Osteoblast (primary cell): ENCODE data around the gene ALCAM. TPM values are rescaled to one million over a fixed set of nuclear protein-coding genes. Genes with fewer than 3 reads are reported as not detected.
A peak's percentile ranks its signal among the peaks of the same experiment; 100 is the strongest.
"Not testable (repeated sequence)": the region's sequence is repeated elsewhere in the genome, so short reads cannot be mapped to it uniquely, and the experiment has no call there.

ENCODE experiments used
- DNase-seq: peaks from one replicate; pipeline ENCODE4 v3.0.0; 2011; ENCODE audit warnings: low spot score, mixed read lengths; ENCODE audit not compliant: insufficient read length; ENCODE audit errors: missing footprints
- H2AFZ ChIP-seq: 2 replicates; pipeline ENCODE4 v1.6.0; 2011; ENCODE audit warnings: mild to moderate bottlenecking, low read length
- H3K27ac ChIP-seq: 2 replicates; pipeline ENCODE4 v1.5.1; 2011; ENCODE audit warnings: mild to moderate bottlenecking, low read depth, low read length, moderate library complexity
- H3K27me3 ChIP-seq: 2 replicates; pipeline ENCODE4 v1.6.0; 2012; ENCODE audit warnings: mild to moderate bottlenecking, control low read depth, inconsistent platforms, low read length, moderate library complexity; ENCODE audit not compliant: insufficient read depth
- H3K36me3 ChIP-seq: 2 replicates; pipeline ENCODE4 v1.5.1; 2011; ENCODE audit warnings: mild to moderate bottlenecking, low read length, control low read depth, moderate library complexity; ENCODE audit not compliant: insufficient read depth
- H3K4me1 ChIP-seq: 2 replicates; pipeline ENCODE4 v1.5.1; 2011; ENCODE audit warnings: mild to moderate bottlenecking, low read length, control low read depth, moderate library complexity; ENCODE audit not compliant: insufficient read depth
- H3K4me2 ChIP-seq: 2 replicates; pipeline ENCODE4 v1.6.0; 2011; ENCODE audit warnings: mild to moderate bottlenecking, low read length; ENCODE audit not compliant: insufficient read depth
- H3K4me3 ChIP-seq: fragments of 200-600 bp; sonication (generic); 3 replicates; pipeline ENCODE4 v1.5.1; 2012; ENCODE audit warnings: mild to moderate bottlenecking, low read length, inconsistent platforms; ENCODE audit not compliant: insufficient read depth
- H3K79me2 ChIP-seq: 2 replicates; pipeline ENCODE4 v1.6.0; 2012; ENCODE audit warnings: mild to moderate bottlenecking, low read length, control low read depth, inconsistent platforms; ENCODE audit not compliant: insufficient read depth
- H3K9me3 ChIP-seq: 2 replicates; pipeline ENCODE4 v1.5.1; 2011; ENCODE audit warnings: low read depth, low read length, control low read depth
- H4K20me1 ChIP-seq: 2 replicates; pipeline ENCODE4 v1.6.0; 2012; ENCODE audit warnings: mild to moderate bottlenecking, low read length, control low read depth; ENCODE audit not compliant: insufficient read depth
- CTCF ChIP-seq: IDR thresholded peaks from 2 replicates; pipeline ENCODE4 v1.5.1; 2011; ENCODE audit warnings: mild to moderate bottlenecking, low read depth, low read length, moderate library complexity; ENCODE audit errors: extremely low read depth
- total RNA-seq: library from RNA; depleted of rRNA; stranded (reverse); fragments of >200 nt; gene quantifications from 2 replicates; pipeline ENCODE4 v1.2.3, GENCODE V29; 2012

The ALCAM gene
- total RNA-seq, 1 donor = 178 TPM

- DNase-seq = no peak
- no peak overlapping the region for H2AFZ ChIP-seq
- H3K4me2 ChIP-seq = peak overlapping the region; percentile 25
- H3K79me2 ChIP-seq = peaks cover 90% of the 10 kb centered on the region
- peaks cover 6% of the 10 kb centered on the region for H3K4me1 ChIP-seq
- peaks cover 3% of the 10 kb centered on the region for H3K36me3 ChIP-seq
- no peaks in the 10 kb centered on the region for H4K20me1 ChIP-seq
- peaks cover 2% of the 10 kb centered on the region for H3K9me3 ChIP-seq
- no peaks in the 10 kb centered on the region for H3K27me3 ChIP-seq
- no peak for TF ChIP-seq CTCF
- H3K4me3 ChIP-seq = no peak overlapping the region
- H3K27ac ChIP-seq = no peak overlapping the region
Observed at GRCh38 chr3:105385179-105385578, 18.5 kb downstream of the ALCAM start.

GRCh38 chr3:105385819-105386508, 19.3 kb downstream of the ALCAM start:
- H3K4me1 ChIP-seq = peaks cover 6% of the 10 kb centered on the region
- peaks cover 3% of the 10 kb centered on the region for H3K36me3 ChIP-seq
- peaks cover 2% of the 10 kb centered on the region for H3K9me3 ChIP-seq
- H2AFZ ChIP-seq = peak overlapping the region; percentile 12
- H4K20me1 ChIP-seq = no peaks in the 10 kb centered on the region
- H3K4me3 ChIP-seq = no peak overlapping the region
- TF ChIP-seq CTCF = no peak
- peaks cover 90% of the 10 kb centered on the region for H3K79me2 ChIP-seq
- H3K27ac ChIP-seq = peak overlapping the region; percentile 17
- DNase-seq = no peak
- no peaks in the 10 kb centered on the region for H3K27me3 ChIP-seq
- H3K4me2 ChIP-seq = peak overlapping the region; percentile 25

- Histone ChIP-seq H3K4me1 (peaks cover 6% of the 10 kb centered on the region), H3K27me3 (no peaks in the 10 kb centered on the region), H3K79me2 (peaks cover 95% of the 10 kb centered on the region), H3K36me3 (peaks cover 3% of the 10 kb centered on the region), H2AFZ (no peak overlapping the region), H3K4me3 (no peak overlapping the region), H3K4me2 (peak overlapping the region; percentile 7), H4K20me1 (no peaks in the 10 kb centered on the region), H3K9me3 (peaks cover 2% of the 10 kb centered on the region), H3K27ac (peak overlapping the region; percentile 35)
- DNase-seq = no peak
- no peak for TF ChIP-seq CTCF
Observed at GRCh38 chr3:105387122-105387751, 20.5 kb downstream of the ALCAM start.

DNA sequence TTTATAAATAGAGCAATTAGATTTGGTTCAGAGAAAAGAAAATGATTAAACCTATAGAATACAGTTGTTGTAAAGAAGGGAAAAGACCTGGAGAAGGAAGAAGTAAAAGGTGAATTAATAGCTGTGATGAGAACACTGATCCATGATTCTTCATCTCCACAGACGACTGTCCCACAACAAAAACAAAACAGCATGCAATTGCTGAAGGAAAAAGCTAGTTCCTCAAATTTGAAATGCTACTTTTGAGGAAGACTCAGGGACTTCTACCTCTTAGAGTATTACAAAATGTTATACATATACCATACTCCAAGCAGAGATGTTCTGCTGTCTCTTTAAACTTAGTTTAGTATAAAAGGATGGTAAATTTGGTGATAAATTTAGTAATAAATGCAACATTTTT, 21.5 kb downstream of the ALCAM start:
- Histone ChIP-seq H3K4me2 (no peak overlapping the region), H4K20me1 (no peaks in the 10 kb centered on the region), H3K27ac (no peak overlapping the region), H3K4me1 (peaks cover 6% of the 10 kb centered on the region), H3K9me3 (peaks cover 2% of the 10 kb centered on the region), H3K36me3 (no peaks in the 10 kb centered on the region), H3K4me3 (no peak overlapping the region), H3K79me2 (peaks cover 96% of the 10 kb centered on the region), H2AFZ (no peak overlapping the region), H3K27me3 (no peaks in the 10 kb centered on the region)
- no peak for DNase-seq
- no peak for TF ChIP-seq CTCF

DNA sequence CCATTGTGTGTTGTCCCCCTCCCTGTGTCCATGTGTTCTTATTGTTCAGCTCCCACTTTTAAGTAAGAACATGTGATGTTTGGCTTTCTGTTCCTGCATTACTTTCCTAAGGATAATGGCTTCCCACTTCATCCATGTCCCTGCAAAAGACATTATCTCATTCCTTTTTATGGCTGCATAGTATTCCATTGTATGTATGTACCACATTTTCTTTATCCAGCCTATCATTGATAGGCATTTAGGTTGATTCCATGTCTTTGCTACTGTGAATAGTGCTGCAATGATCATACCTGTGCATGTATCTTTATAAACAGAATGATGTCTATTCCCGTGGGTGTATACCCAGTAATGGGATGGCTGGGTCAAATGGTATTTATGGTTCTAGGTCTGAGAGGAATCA, 23.1 kb downstream of the ALCAM start:
- DNase-seq, H3K4me2 ChIP-seq, H3K4me1 ChIP-seq, H3K27ac ChIP-seq, H3K36me3 ChIP-seq, H3K27me3 ChIP-seq, H3K9me3 ChIP-seq, H3K4me3 ChIP-seq, H2AFZ ChIP-seq, H4K20me1 ChIP-seq: not testable (repeated sequence)
- H3K79me2 ChIP-seq = peaks cover 97% of the 10 kb centered on the region

- not testable (repeated sequence) for H3K4me3 ChIP-seq, H3K9me3 ChIP-seq, H2AFZ ChIP-seq, H3K27ac ChIP-seq, H3K27me3 ChIP-seq, H3K36me3 ChIP-seq, DNase-seq, H3K4me1 ChIP-seq, H4K20me1 ChIP-seq, H3K4me2 ChIP-seq
- peaks cover 97% of the 10 kb centered on the region for H3K79me2 ChIP-seq
Observed at GRCh38 chr3:105392598-105392997, 25.9 kb downstream of the ALCAM start.
